WTC11 (cell line): ENCODE results near the gene HHIP. TPM values are rescaled to one million over a fixed set of nuclear protein-coding genes. Genes with fewer than 3 reads are reported as not detected.

Source experiments
- ATAC-seq: fragments of 200-7000 bp; cut with Tn5 transposase; 2 replicates; pipeline ENCODE4 v1.10.0; 2021; ENCODE audit warnings: mild to moderate bottlenecking, moderate library complexity
- CTCF ChIA-PET: fragments of 300-600 bp; sonication (Branson Sonifier 250); formaldehyde crosslinking; loops from one replicate; lab custom pipeline; 2021; ENCODE audit warnings: antibody characterized with exemption; lab: Charles Lee
- POLR2A ChIA-PET: fragments of 350-600 bp; sonication (Branson Sonifier 250); formaldehyde crosslinking; loops from one replicate; lab custom pipeline; 2021; ENCODE audit warnings: antibody characterized with exemption; lab: Charles Lee
- DNase-seq: peaks from one replicate; pipeline ENCODE4 v3.0.0; 2021; ENCODE audit warnings: low spot score
- H3K27ac Mint-ChIP-seq: 2 replicates; pipeline ENCODE4 v1.8.0; 2021; ENCODE audit warnings: mixed read lengths
- H3K27me3 Mint-ChIP-seq: 2 replicates; pipeline ENCODE4 v1.8.0; 2021; ENCODE audit warnings: low read depth, mild to moderate bottlenecking, moderate library complexity, mixed read lengths
- H3K36me3 Mint-ChIP-seq: 2 replicates; pipeline ENCODE4 v1.8.0; 2021; ENCODE audit warnings: mixed read lengths
- H3K4me1 Mint-ChIP-seq: 2 replicates; pipeline ENCODE4 v1.8.0; 2022; ENCODE audit warnings: mixed read lengths
- H3K4me3 Mint-ChIP-seq: 2 replicates; pipeline ENCODE4 v1.8.0; 2021; ENCODE audit warnings: mild to moderate bottlenecking, moderate library complexity, mixed read lengths
- H3K9me3 Mint-ChIP-seq: 2 replicates; pipeline ENCODE4 v1.8.0; 2021; ENCODE audit warnings: mixed read lengths
- ATF1 ChIP-seq: sonication (generic); formaldehyde crosslinking; IDR thresholded peaks from 2 replicates; pipeline ENCODE4 v1.8.1; 2023; ENCODE audit warnings: mild to moderate bottlenecking, moderate library complexity, missing genetic modification reagents
- CREB1 ChIP-seq: sonication (generic); formaldehyde crosslinking; IDR thresholded peaks from 2 replicates; pipeline ENCODE4 v1.8.0; 2023; ENCODE audit warnings: mild to moderate bottlenecking, missing genetic modification reagents
- FOXK1 ChIP-seq: sonication (generic); formaldehyde crosslinking; IDR thresholded peaks from 2 replicates; pipeline ENCODE4 v1.8.0; 2022; ENCODE audit warnings: mild to moderate bottlenecking, moderate library complexity, missing genetic modification reagents
- NFATC4 ChIP-seq: fragments of 250-450 bp; sonication (Bioruptor Pico); IDR thresholded peaks from 2 replicates; pipeline ENCODE4 v1.9.0; 2021; ENCODE audit warnings: mild to moderate bottlenecking
- NFE2L1 ChIP-seq: sonication (generic); formaldehyde crosslinking; IDR thresholded peaks from 2 replicates; pipeline ENCODE4 v1.8.1; 2023; ENCODE audit warnings: missing genetic modification reagents
- NR2C2 ChIP-seq: sonication (generic); formaldehyde crosslinking; IDR thresholded peaks from 2 replicates; pipeline ENCODE4 v1.8.0; 2022; ENCODE audit warnings: mild to moderate bottlenecking, missing genetic modification reagents
- PRRX2 ChIP-seq: fragments of 250-450 bp; sonication (Bioruptor Pico); IDR thresholded peaks from 2 replicates; pipeline ENCODE4 v1.8.0; 2021; ENCODE audit warnings: mild to moderate bottlenecking
- SOX15 ChIP-seq: fragments of 250-450 bp; sonication (Bioruptor Pico); IDR thresholded peaks from 2 replicates; pipeline ENCODE4 v1.9.0; 2021; ENCODE audit warnings: mild to moderate bottlenecking
- ZNF263 ChIP-seq: sonication (generic); formaldehyde crosslinking; IDR thresholded peaks from 2 replicates; pipeline ENCODE4 v1.8.1; 2022; ENCODE audit warnings: low read depth, mild to moderate bottlenecking, moderate library complexity, missing genetic modification reagents
- ZNF423 ChIP-seq: fragments of 250-450 bp; sonication (Bioruptor Pico); IDR thresholded peaks from 2 replicates; pipeline ENCODE4 v2.1.2; 2022; ENCODE audit warnings: mild to moderate bottlenecking, moderate library complexity
- total RNA-seq: library from RNA; stranded (reverse); gene quantifications from 3 replicates; pipeline ENCODE4 v1.2.3, GENCODE V29; 2021
- TF ChIP-seq, protein P1 (sequence below): sonication (generic); formaldehyde crosslinking; IDR thresholded peaks from 2 replicates; pipeline ENCODE4 v1.8.0; 2022; ENCODE audit warnings: mild to moderate bottlenecking, missing genetic modification reagents
- TF ChIP-seq, protein P2 (sequence below): fragments of 250-450 bp; sonication (Bioruptor Pico); IDR thresholded peaks from 2 replicates; pipeline ENCODE4 v1.9.0; 2021; ENCODE audit warnings: moderate library complexity, mild to moderate bottlenecking, inconsistent platforms, borderline replicate concordance
- TF ChIP-seq, protein P3 (sequence below): sonication (generic); formaldehyde crosslinking; IDR thresholded peaks from 2 replicates; pipeline ENCODE4 v1.8.0; 2023; ENCODE audit warnings: missing genetic modification reagents, mild to moderate bottlenecking, borderline replicate concordance
- TF ChIP-seq, protein P4 (sequence below): fragments of 250-450 bp; sonication (Bioruptor Pico); IDR thresholded peaks from 2 replicates; pipeline ENCODE4 v2.1.2; 2022; ENCODE audit warnings: mild to moderate bottlenecking, moderate library complexity
- TF ChIP-seq, protein P5 (sequence below): sonication (generic); formaldehyde crosslinking; IDR thresholded peaks from 2 replicates; pipeline ENCODE4 v1.8.1; 2023; ENCODE audit warnings: mild to moderate bottlenecking, missing genetic modification reagents
- TF ChIP-seq, protein P6 (sequence below): fragments of 250-450 bp; sonication (Bioruptor Pico); IDR thresholded peaks from 2 replicates; pipeline ENCODE4 v1.9.0; 2021; ENCODE audit warnings: mild to moderate bottlenecking, borderline replicate concordance
- TF ChIP-seq, protein P7 (sequence below): sonication (generic); formaldehyde crosslinking; IDR thresholded peaks from 2 replicates; pipeline ENCODE4 v1.8.0; 2023; ENCODE audit warnings: missing genetic modification reagents

Gene HHIP
- total RNA-seq, 1 experiment from 2014 or later = 0.22 TPM

DNA sequence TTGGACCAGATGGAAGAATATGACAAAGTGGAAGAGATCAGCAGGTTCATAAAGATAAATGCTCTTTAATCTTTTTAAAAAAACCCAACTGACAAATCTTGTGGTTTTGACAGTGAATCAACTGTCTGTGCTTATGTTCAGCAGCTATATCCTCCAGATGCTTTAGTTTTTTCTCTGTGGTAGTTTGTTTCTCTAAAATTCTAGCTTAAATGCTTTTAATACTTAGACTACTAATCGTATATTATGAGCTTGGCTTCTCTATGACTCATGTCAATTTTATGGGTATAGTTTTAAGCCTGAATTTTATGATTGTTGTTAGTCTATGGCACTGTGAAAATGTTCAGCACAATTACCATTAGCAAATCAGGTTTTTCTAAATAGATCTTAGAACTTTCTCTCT is 12.9 kb downstream of the HHIP start:
- Mint-ChIP-seq H3K9me3 (no peaks in the 10 kb centered on the region), H3K27ac (no peak overlapping the region), H3K36me3 (no peaks in the 10 kb centered on the region), H3K4me1 (peaks cover 10% of the 10 kb centered on the region), H3K4me3 (no peak overlapping the region), H3K27me3 (peaks cover 2% of the 10 kb centered on the region; the same call in 1 of the 2 replicates)
- ChIA-PET CTCF (no interaction called here), POLR2A (no interaction called here)
- ATAC-seq = no peak
- TF ChIP-seq NR2C2 (CRISPR knock-in tag) (no peak), FOXK1 (CRISPR knock-in tag) (no peak), PRRX2 (CRISPR knock-in tag) (no peak), ATF1 (CRISPR knock-in tag) (no peak), SOX15 (CRISPR knock-in tag) (no peak), NFATC4 (no peak), ZNF263 (CRISPR knock-in tag) (no peak), CREB1 (CRISPR knock-in tag) (no peak), ZNF423 (CRISPR knock-in tag) (no peak), NFE2L1 (CRISPR knock-in tag) (no peak)
- TF ChIP-seq, protein P1, sequence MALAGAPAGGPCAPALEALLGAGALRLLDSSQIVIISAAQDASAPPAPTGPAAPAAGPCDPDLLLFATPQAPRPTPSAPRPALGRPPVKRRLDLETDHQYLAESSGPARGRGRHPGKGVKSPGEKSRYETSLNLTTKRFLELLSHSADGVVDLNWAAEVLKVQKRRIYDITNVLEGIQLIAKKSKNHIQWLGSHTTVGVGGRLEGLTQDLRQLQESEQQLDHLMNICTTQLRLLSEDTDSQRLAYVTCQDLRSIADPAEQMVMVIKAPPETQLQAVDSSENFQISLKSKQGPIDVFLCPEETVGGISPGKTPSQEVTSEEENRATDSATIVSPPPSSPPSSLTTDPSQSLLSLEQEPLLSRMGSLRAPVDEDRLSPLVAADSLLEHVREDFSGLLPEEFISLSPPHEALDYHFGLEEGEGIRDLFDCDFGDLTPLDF (CRISPR knock-in tag) = no peak
- TF ChIP-seq, protein P2, sequence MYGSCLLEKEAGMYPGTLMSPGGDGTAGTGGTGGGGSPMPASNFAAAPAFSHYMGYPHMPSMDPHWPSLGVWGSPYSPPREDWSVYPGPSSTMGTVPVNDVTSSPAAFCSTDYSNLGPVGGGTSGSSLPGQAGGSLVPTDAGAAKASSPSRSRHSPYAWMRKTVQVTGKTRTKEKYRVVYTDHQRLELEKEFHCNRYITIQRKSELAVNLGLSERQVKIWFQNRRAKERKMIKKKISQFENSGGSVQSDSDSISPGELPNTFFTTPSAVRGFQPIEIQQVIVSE (CRISPR knock-in tag) = no peak
- TF ChIP-seq, protein P3, sequence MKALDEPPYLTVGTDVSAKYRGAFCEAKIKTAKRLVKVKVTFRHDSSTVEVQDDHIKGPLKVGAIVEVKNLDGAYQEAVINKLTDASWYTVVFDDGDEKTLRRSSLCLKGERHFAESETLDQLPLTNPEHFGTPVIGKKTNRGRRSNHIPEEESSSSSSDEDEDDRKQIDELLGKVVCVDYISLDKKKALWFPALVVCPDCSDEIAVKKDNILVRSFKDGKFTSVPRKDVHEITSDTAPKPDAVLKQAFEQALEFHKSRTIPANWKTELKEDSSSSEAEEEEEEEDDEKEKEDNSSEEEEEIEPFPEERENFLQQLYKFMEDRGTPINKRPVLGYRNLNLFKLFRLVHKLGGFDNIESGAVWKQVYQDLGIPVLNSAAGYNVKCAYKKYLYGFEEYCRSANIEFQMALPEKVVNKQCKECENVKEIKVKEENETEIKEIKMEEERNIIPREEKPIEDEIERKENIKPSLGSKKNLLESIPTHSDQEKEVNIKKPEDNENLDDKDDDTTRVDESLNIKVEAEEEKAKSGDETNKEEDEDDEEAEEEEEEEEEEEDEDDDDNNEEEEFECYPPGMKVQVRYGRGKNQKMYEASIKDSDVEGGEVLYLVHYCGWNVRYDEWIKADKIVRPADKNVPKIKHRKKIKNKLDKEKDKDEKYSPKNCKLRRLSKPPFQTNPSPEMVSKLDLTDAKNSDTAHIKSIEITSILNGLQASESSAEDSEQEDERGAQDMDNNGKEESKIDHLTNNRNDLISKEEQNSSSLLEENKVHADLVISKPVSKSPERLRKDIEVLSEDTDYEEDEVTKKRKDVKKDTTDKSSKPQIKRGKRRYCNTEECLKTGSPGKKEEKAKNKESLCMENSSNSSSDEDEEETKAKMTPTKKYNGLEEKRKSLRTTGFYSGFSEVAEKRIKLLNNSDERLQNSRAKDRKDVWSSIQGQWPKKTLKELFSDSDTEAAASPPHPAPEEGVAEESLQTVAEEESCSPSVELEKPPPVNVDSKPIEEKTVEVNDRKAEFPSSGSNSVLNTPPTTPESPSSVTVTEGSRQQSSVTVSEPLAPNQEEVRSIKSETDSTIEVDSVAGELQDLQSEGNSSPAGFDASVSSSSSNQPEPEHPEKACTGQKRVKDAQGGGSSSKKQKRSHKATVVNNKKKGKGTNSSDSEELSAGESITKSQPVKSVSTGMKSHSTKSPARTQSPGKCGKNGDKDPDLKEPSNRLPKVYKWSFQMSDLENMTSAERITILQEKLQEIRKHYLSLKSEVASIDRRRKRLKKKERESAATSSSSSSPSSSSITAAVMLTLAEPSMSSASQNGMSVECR (CRISPR knock-in tag) = no peak
- TF ChIP-seq, protein P4, sequence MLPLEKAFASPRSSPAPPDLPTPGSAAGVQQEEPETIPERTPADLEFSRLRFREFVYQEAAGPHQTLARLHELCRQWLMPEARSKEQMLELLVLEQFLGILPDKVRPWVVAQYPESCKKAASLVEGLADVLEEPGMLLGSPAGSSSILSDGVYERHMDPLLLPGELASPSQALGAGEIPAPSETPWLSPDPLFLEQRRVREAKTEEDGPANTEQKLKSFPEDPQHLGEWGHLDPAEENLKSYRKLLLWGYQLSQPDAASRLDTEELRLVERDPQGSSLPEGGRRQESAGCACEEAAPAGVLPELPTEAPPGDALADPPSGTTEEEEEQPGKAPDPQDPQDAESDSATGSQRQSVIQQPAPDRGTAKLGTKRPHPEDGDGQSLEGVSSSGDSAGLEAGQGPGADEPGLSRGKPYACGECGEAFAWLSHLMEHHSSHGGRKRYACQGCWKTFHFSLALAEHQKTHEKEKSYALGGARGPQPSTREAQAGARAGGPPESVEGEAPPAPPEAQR (CRISPR knock-in tag) = no peak
- TF ChIP-seq, protein P5, sequence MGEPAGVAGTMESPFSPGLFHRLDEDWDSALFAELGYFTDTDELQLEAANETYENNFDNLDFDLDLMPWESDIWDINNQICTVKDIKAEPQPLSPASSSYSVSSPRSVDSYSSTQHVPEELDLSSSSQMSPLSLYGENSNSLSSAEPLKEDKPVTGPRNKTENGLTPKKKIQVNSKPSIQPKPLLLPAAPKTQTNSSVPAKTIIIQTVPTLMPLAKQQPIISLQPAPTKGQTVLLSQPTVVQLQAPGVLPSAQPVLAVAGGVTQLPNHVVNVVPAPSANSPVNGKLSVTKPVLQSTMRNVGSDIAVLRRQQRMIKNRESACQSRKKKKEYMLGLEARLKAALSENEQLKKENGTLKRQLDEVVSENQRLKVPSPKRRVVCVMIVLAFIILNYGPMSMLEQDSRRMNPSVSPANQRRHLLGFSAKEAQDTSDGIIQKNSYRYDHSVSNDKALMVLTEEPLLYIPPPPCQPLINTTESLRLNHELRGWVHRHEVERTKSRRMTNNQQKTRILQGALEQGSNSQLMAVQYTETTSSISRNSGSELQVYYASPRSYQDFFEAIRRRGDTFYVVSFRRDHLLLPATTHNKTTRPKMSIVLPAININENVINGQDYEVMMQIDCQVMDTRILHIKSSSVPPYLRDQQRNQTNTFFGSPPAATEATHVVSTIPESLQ = no peak
- TF ChIP-seq, protein P6, sequence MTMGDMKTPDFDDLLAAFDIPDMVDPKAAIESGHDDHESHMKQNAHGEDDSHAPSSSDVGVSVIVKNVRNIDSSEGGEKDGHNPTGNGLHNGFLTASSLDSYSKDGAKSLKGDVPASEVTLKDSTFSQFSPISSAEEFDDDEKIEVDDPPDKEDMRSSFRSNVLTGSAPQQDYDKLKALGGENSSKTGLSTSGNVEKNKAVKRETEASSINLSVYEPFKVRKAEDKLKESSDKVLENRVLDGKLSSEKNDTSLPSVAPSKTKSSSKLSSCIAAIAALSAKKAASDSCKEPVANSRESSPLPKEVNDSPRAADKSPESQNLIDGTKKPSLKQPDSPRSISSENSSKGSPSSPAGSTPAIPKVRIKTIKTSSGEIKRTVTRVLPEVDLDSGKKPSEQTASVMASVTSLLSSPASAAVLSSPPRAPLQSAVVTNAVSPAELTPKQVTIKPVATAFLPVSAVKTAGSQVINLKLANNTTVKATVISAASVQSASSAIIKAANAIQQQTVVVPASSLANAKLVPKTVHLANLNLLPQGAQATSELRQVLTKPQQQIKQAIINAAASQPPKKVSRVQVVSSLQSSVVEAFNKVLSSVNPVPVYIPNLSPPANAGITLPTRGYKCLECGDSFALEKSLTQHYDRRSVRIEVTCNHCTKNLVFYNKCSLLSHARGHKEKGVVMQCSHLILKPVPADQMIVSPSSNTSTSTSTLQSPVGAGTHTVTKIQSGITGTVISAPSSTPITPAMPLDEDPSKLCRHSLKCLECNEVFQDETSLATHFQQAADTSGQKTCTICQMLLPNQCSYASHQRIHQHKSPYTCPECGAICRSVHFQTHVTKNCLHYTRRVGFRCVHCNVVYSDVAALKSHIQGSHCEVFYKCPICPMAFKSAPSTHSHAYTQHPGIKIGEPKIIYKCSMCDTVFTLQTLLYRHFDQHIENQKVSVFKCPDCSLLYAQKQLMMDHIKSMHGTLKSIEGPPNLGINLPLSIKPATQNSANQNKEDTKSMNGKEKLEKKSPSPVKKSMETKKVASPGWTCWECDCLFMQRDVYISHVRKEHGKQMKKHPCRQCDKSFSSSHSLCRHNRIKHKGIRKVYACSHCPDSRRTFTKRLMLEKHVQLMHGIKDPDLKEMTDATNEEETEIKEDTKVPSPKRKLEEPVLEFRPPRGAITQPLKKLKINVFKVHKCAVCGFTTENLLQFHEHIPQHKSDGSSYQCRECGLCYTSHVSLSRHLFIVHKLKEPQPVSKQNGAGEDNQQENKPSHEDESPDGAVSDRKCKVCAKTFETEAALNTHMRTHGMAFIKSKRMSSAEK = no peak
- TF ChIP-seq, protein P7, sequence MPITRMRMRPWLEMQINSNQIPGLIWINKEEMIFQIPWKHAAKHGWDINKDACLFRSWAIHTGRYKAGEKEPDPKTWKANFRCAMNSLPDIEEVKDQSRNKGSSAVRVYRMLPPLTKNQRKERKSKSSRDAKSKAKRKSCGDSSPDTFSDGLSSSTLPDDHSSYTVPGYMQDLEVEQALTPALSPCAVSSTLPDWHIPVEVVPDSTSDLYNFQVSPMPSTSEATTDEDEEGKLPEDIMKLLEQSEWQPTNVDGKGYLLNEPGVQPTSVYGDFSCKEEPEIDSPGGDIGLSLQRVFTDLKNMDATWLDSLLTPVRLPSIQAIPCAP = no peak
- DNase-seq = no peak
